Measurements from ENCODE around the gene FLNB.

- TF ChIP-seq CTCF (conservative IDR thresholded peaks at IDR 0.05) (no peak), ZFX (IDR thresholded peaks at IDR 0.05) (no peak)
These were observed 113.0 kb downstream of the FLNB start for GRCh38 chr3:58121183-58121582.
